Measurements from ENCODE around the gene AQP12A.

DNA sequence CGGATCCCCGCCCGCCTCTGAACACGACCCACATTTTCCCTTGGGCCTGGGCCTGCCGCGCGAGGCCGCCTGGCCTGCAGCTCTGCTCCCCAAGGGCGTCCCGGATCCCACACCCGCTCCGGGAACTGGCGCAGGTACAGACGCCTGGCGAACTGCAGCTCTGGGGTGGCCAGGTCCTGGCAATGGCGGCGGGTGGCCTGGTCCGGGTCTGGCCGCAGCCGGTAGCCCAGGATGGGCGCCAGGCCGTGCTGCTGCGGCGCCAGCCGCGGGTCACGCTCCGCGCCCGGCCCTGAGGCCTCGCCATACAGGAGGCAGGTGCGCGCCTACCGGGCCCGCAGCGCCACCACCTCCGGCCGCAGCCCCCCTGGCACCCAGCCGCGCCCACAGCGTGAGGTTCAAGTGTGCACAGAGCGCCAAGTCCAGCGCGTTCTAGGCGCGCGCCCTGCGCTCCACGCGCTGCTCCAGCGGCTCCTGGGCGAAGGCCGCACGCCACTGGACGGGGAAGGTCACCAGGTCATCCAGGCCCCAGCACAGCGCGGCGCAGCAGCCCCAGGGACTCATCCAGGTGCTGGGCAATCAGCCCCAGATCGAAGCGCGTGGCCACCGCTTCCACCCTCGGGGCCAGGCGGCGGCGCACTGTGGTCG, 9.5 kb downstream of the AQP12A start:
- TF ChIP-seq CTCF (IDR thresholded peaks at IDR 0.05) (no peak), SIN3A (IDR thresholded peaks at IDR 0.05; ENCODE audit: borderline replicate concordance, insufficient read depth, low read depth, low read length) (no peak)
